ENCODE measurements around the gene ALAD. TPM values are rescaled to one million over a fixed set of nuclear protein-coding genes. Genes with fewer than 3 reads are reported as not detected.

ALAD gene
- total and polyA plus RNA-seq, 9 of the 15 experiments (the other 6 are each of a cell fraction or from before 2014, with no cell fraction given): 1.3 to 12.7 (median 6.8) TPM

DNA sequence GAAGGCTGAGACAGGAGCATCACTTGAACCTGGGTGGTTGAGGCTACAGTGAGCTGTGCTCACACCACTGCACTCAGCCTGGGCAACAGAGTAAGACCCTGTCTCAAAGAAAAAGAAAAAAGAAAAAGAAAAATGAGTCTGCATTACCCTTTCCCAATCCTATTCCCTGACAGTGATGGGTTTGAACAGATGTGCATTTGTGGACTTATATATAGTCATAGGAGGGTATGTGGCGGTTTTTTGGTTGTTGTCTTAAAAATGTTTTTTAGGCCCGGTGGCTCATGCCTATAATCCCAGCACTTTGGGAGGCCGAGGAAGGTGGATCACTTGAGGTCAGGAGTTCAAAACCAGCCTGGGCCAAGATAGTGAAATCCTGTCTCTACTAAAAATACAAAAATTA lies 37.7 kb downstream of the ALAD start:
- 13% methylated on average over 3 of the region's 3 CpGs for WGBS (ENCODE audit: insufficient coverage, low coverage, missing lambda C conversion rate)
- no peak overlapping the region for H3K9ac ChIP-seq (ENCODE audit: insufficient read depth in 1 of 2, low read depth in 2 of 2, low read length in 2 of 2)
- intact Hi-C loops (cut with micrococcal nuclease): no loop called here
- no peak for ATAC-seq
- no peak overlapping the region for H3K27ac ChIP-seq (ENCODE audit: extremely low read depth, low read depth, low read length)
- BruUV-seq (replicated peaks): no TSS peak
- no peak overlapping the region for H3K4me3 ChIP-seq
- DNase-seq (ENCODE audit: extremely low read depth in 1 of 4, low spot score in 3 of 4): no peak
- no peaks in the 10 kb centered on the region for H3K79me2 ChIP-seq (ENCODE audit: control insufficient read depth, insufficient read depth, low read length)
- no peaks in the 10 kb centered on the region for H3K9me1 ChIP-seq (ENCODE audit: control insufficient read depth, insufficient read depth, low read length)
- in situ Hi-C loops (cut with MboI): no loop called here
- H3K4me1 ChIP-seq (replicated peaks in 1 of 2; ENCODE audit: control insufficient read depth in 2 of 2, insufficient read depth in 2 of 2, low read length in 2 of 2): peaks cover 22% of the 10 kb centered on the region in 2 experiments
- no peak for FAIRE-seq
- no peaks in the 10 kb centered on the region for H3K36me3 ChIP-seq (ENCODE audit: control insufficient read depth, insufficient read depth, low read length)
- H4K20me1 ChIP-seq (replicated peaks; ENCODE audit: control insufficient read depth, insufficient read depth, low read length): 0 out of 2 replicates have a peak, but pooled peaks cover 3% of the 10 kb centered on the region
- ChIA-PET CTCF (ENCODE audit: low intra/inter-chr PET ratio) (no interaction called here), POLR2A (interaction anchor here (1.2 kb wide), 1 partner anchor 10 kb away, joined by 4 read pairs; no protein-coding TSS in a partner anchor)
- no peak overlapping the region for H2AFZ ChIP-seq (ENCODE audit: low read depth, low read length)
- no peaks in the 10 kb centered on the region for H3K9me3 ChIP-seq (replicated peaks; ENCODE audit: control insufficient read depth, insufficient read depth, low read depth, low read length)
- no peaks in the 10 kb centered on the region for H3K27me3 ChIP-seq (ENCODE audit: control insufficient read depth in 2 of 2, insufficient read depth in 2 of 2, low read length in 2 of 2)
- no peak overlapping the region for H3K4me2 ChIP-seq (ENCODE audit: insufficient read depth, low read length)
- TF ChIP-seq, protein P1, sequence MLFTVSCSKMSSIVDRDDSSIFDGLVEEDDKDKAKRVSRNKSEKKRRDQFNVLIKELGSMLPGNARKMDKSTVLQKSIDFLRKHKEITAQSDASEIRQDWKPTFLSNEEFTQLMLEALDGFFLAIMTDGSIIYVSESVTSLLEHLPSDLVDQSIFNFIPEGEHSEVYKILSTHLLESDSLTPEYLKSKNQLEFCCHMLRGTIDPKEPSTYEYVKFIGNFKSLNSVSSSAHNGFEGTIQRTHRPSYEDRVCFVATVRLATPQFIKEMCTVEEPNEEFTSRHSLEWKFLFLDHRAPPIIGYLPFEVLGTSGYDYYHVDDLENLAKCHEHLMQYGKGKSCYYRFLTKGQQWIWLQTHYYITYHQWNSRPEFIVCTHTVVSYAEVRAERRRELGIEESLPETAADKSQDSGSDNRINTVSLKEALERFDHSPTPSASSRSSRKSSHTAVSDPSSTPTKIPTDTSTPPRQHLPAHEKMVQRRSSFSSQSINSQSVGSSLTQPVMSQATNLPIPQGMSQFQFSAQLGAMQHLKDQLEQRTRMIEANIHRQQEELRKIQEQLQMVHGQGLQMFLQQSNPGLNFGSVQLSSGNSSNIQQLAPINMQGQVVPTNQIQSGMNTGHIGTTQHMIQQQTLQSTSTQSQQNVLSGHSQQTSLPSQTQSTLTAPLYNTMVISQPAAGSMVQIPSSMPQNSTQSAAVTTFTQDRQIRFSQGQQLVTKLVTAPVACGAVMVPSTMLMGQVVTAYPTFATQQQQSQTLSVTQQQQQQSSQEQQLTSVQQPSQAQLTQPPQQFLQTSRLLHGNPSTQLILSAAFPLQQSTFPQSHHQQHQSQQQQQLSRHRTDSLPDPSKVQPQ (CRISPR knock-in tag; IDR thresholded peaks at IDR 0.05; ENCODE audit: borderline replicate concordance): no peak
- no peak for TF ChIP-seq NFATC3 (IDR thresholded peaks at IDR 0.05)
- no peak for TF ChIP-seq NFYB (IDR thresholded peaks at IDR 0.05; ENCODE audit: extremely low read depth, insufficient read length)
- TF ChIP-seq KDM2B (CRISPR knock-in tag; IDR thresholded peaks at IDR 0.05): no peak
- no peak for TF ChIP-seq CHD4 (IDR thresholded peaks at IDR 0.05; ENCODE audit: insufficient read depth, insufficient replicate concordance, low read depth, low read length, poor library complexity, severe bottlenecking)
- TF ChIP-seq ZKSCAN8 (CRISPR knock-in tag; IDR thresholded peaks at IDR 0.05): no peak
- no peak for TF ChIP-seq FIP1L1 (IDR thresholded peaks at IDR 0.05; ENCODE audit: low read depth, low read length, poor library complexity, severe bottlenecking)
- no peak for TF ChIP-seq BMI1 (IDR thresholded peaks at IDR 0.05; ENCODE audit: low read length)
- no peak for TF ChIP-seq NR2F6 (CRISPR knock-in tag; IDR thresholded peaks at IDR 0.05)
- TF ChIP-seq, protein P2, sequence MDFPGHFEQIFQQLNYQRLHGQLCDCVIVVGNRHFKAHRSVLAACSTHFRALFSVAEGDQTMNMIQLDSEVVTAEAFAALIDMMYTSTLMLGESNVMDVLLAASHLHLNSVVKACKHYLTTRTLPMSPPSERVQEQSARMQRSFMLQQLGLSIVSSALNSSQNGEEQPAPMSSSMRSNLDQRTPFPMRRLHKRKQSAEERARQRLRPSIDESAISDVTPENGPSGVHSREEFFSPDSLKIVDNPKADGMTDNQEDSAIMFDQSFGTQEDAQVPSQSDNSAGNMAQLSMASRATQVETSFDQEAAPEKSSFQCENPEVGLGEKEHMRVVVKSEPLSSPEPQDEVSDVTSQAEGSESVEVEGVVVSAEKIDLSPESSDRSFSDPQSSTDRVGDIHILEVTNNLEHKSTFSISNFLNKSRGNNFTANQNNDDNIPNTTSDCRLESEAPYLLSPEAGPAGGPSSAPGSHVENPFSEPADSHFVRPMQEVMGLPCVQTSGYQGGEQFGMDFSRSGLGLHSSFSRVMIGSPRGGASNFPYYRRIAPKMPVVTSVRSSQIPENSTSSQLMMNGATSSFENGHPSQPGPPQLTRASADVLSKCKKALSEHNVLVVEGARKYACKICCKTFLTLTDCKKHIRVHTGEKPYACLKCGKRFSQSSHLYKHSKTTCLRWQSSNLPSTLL (IDR thresholded peaks at IDR 0.05): no peak
- TF ChIP-seq MCM2 (IDR thresholded peaks at IDR 0.05; ENCODE audit: low read depth): no peak
- TF ChIP-seq CHD2 (IDR thresholded peaks at IDR 0.05; ENCODE audit: low read depth, low read length): no peak
- no peak for TF ChIP-seq RFX5 (IDR thresholded peaks at IDR 0.05; ENCODE audit: low read depth, low read length)
- TF ChIP-seq, protein P3, sequence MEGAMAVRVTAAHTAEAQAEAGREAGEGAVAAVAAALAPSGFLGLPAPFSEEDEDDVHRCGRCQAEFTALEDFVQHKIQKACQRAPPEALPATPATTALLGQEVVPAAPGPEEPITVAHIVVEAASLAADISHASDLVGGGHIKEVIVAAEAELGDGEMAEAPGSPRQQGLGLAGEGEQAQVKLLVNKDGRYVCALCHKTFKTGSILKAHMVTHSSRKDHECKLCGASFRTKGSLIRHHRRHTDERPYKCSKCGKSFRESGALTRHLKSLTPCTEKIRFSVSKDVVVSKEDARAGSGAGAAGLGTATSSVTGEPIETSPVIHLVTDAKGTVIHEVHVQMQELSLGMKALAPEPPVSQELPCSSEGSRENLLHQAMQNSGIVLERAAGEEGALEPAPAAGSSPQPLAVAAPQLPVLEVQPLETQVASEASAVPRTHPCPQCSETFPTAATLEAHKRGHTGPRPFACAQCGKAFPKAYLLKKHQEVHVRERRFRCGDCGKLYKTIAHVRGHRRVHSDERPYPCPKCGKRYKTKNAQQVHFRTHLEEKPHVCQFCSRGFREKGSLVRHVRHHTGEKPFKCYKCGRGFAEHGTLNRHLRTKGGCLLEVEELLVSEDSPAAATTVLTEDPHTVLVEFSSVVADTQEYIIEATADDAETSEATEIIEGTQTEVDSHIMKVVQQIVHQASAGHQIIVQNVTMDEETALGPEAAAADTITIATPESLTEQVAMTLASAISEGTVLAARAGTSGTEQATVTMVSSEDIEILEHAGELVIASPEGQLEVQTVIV (CRISPR knock-in tag; IDR thresholded peaks at IDR 0.05; ENCODE audit: borderline replicate concordance): no peak
- no peak for TF ChIP-seq HDAC8 (tag; IDR thresholded peaks at IDR 0.05)
- TF ChIP-seq MEIS2 (IDR thresholded peaks at IDR 0.05; ENCODE audit: partially characterized antibody): no peak
- no peak for TF ChIP-seq NCOA2 (IDR thresholded peaks at IDR 0.05; ENCODE audit: partially characterized antibody in 2 of 2)
